GM19438 (cell line): Measurements from ENCODE around the gene RHOBTB1.

Experiments
- ATAC-seq: cut with Tn5 transposase; IDR thresholded peaks from one replicate; pipeline ENCODE4 v1.9.1; 2021; ENCODE audit warnings: low read depth; ENCODE audit not compliant: unreplicated experiment

Gene RHOBTB1

GRCh38 chr10:60965696-60966095 lies 21.7 kb upstream of the RHOBTB1 start:
- ATAC-seq = no peak

DNA sequence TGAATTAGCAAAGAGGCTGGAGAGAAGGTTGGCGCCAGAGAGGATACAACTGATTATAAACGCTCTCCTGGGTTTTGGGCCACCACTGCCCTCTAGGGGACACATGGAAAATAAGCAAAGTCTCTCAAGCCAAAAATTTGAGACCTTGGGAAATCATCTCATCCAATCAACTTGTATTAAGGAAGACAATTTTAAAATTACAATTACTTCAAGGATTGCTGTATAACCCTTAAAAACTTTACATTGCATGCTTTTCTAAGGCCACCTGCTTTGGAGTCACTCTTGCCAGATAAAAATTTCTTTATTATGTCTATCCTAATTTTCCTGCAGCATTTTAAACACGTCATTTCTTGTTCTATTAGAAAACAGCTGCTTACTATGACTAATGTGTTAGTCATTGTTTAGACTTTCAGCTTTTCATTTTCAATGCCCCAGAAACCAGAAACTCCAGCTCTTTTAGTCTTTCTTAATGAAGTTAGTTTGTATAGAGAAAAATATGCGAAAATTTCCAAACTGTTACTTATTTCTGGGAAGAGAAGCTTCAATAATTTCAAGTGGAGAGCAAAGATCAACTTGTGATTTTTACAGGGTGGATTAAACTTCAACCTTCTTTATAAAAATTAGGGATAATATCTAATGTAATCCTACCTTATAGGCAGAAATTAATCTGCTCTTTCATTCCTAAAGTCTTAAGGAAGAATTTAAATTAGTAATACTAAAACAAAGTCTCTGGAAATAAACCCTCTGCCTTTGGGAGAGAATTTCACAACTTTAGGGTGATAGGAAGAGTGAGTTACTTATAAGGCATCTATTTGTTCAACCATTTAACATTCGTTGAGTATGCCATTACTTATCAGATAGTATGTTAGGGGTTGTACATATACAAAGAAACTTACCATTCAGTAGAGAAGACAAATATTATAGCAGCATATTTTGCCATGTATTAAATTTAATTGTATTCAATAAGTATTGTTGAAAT lies 20.6 kb upstream of the RHOBTB1 start:
- no peak for ATAC-seq

GRCh38 chr10:60963441-60964256 lies 19.7 kb upstream of the RHOBTB1 start:
- no peak for ATAC-seq

- no peak for ATAC-seq
These were observed 19.0 kb upstream of the RHOBTB1 start for GRCh38 chr10:60962946-60963345.

- ATAC-seq = no peak
These were observed 16.9 kb upstream of the RHOBTB1 start for GRCh38 chr10:60960913-60961312.

DNA sequence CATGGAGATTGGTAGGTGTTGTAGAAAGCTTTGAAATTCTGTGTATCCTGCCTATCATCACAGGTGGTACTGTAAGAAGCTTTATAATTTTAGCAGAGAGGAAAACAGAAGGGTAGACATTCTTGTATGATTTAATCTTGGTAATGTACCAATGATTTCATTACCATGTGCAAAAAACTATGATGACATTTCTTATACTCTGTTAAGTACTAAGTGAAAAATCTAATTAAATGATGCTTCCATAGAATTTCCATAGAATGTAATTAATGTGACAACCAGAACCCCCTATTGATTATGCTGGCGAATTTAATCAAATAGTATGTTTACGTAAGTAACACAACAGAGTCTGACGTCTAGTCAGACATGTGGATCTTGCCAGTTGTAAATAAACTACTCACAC lies 16.0 kb upstream of the RHOBTB1 start:
- ATAC-seq = no peak

- no peak for ATAC-seq
These were observed 15.1 kb upstream of the RHOBTB1 start for GRCh38 chr10:60958892-60959601.

- ATAC-seq = no peak
These were observed 13.8 kb upstream of the RHOBTB1 start for GRCh38 chr10:60957667-60958221.

- no peak for ATAC-seq
These were observed 12.0 kb upstream of the RHOBTB1 start for GRCh38 chr10:60955957-60956425.

DNA sequence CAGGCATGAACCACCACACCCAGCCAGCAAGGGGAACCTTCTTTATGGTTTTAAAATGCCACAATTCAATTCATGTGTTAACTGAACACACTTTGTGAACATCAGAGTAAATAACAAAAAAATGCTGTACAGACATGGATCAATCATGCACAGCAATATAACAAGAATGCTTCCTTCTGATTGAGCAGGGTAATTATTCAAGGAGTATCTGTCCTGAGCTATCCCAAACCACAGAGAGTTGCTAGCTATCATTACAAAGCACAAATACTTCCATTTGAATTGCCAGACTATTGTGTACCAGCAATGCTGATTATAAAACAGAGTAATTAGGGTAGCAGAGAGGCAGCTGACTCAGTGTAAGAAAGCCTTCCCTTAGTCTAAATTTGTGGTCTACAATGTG lies 11.3 kb upstream of the RHOBTB1 start:
- no peak for ATAC-seq

GRCh38 chr10:60954035-60954434 lies 10.1 kb upstream of the RHOBTB1 start:
- no peak for ATAC-seq

DNA sequence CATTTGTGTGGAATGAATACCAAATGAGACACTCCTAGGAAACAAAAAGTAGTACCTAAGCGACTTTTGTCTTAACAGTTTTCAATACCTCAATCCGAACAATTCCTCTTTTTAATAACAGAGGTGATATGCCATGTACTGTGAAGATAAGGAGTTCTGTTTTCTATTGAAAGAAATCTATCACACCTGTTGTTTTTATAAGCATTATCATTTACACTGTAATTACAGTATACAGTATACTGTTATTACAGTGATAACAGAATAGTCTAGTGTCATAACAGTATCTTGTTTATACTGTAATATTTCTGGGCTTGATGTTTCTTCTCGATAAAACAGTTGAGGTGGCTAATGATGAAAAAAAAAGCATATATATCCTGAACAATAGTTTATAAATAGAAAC lies 9.4 kb upstream of the RHOBTB1 start:
- ATAC-seq = no peak

DNA sequence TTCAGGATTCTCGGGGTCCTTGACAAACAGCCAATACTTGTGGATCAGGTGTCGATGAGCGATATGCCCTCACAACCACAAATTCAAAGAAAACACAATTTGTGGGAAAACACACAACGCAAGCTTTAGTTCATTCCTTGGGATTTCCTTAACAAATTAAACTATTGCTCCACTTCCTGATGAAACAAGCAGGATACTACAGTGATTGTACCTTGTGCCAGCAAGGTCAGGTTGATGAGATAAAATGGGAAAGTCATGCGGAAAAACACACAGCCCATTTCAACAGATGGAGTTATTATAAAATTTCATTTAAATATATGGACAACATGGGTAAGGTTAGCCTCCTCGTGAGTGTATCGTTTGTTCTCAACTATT lies 8.8 kb upstream of the RHOBTB1 start:
- no peak for ATAC-seq

DNA sequence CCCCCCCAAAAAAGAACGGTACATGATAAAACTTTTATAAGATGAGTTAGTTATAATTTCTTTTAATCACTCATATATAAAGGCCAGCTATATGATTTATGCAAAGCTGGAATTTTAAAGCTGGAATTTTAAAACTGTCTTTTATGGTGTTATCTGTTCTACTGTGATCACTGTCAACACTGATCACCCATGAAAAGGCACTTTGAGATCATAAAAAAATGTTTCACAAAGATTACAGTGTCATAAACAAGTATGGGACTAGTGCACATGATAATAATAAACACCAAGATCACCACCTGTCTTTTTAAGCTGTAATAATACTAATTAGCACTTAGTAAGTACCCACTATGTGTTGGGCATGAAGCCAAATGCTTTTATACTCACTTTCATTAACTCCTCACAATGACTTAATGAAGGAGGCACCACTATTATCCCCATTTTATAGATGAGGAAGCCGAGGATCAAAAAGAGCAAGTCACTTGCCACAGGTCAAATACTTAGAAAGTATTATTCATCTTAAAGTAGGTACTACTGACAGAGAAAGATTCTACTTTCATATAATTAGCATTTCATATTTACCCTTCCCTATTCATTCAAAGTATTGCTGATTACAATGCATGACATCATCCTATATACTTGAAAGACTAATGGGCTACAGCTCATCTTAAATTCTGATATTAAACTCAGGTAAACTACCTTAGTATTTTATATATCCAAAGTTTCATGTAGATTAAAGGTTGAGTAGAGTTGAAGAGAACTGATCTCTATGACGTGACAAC lies 8.3 kb upstream of the RHOBTB1 start:
- no peak for ATAC-seq

- ATAC-seq = no peak
These were observed 7.3 kb upstream of the RHOBTB1 start for GRCh38 chr10:60951272-60951724.

DNA sequence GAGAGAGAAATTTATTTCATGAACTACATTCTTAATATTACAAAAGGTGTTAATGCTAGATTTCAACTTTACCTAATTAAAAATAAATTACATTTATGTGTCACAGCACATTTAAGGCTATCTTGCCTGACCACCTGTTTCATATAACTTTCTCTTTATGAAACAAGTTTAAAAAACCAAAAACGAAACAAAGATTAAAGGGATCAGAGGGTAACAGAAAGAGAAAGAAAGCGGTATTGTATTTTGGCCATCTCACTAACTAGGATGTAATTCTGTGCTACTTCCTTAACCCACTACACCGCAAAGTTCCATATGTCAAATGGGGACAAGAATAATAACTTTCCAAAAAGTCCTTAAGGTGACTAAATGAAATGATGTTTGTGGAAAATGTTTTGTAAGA lies 6.3 kb upstream of the RHOBTB1 start:
- ATAC-seq = no peak

DNA sequence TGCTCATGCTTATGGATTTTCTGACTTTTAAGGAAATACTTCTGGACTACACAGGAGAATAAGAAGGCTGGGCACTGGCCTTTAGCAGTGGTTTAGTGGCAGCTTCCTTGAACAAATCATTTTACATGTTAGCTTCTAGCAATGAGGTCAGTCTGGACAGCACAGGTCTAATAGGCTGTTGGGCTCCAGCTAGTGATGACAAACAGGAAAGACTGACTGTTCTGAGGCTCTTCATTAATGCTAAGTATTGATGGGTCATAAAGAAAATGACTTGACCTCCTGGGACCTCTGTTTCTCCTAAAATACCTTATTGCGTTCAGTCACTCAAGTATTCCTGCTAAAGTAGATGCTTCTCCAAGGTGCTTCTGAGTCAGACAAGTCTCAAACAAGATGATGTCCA lies 4.9 kb upstream of the RHOBTB1 start:
- no peak for ATAC-seq

DNA sequence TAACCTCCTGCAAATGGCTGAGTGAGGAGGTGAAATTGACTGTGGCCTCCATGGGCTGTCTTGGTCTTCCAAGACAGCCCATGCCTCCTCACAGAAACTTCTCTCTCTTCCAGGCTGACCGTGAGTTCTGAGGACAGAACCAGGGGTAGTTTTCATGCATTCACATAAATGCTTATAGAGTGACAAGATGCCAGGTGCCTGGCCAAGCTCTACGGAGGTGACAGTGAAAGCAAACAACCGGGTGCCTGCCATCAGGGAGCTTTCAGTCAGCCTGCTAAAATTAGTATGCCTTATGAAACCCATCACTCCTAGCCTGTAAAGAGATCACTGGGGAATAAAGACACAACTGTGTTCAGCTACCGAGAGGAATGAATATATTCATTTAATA lies 919 bp upstream of the RHOBTB1 start:
- ATAC-seq = no peak

- ATAC-seq = peak; percentile 35
These were observed 498 bp downstream of the RHOBTB1 start for GRCh38 chr10:60943316-60944057.
